GM12864 (cell line): ENCODE measurements around the gene SIX3.

Source experiments
- DNase-seq: peaks from one replicate; pipeline ENCODE4 v3.0.0-alpha.2; 2011; ENCODE audit warnings: low read depth
- H3K4me3 ChIP-seq: 2 replicates; pipeline ENCODE4 v1.5.1; 2011; ENCODE audit warnings: mild to moderate bottlenecking, low read depth, low read length, control low read depth
- CTCF ChIP-seq: IDR thresholded peaks from 2 replicates; pipeline ENCODE4 v1.5.1; 2011; ENCODE audit warnings: low read depth, mild to moderate bottlenecking, moderate library complexity, low read length, control low read depth, inconsistent platforms; ENCODE audit errors: missing control alignments

The SIX3 gene

GRCh38 chr2:44938287-44939105, 3.0 kb upstream of the SIX3 start:
- no peak overlapping the region for H3K4me3 ChIP-seq
- no peak for TF ChIP-seq CTCF
- no peak for DNase-seq

- no peak overlapping the region for H3K4me3 ChIP-seq
- no peak for TF ChIP-seq CTCF
- DNase-seq = no peak
These were observed 2.1 kb upstream of the SIX3 start for GRCh38 chr2:44939106-44940048.

GRCh38 chr2:44940049-44940494, 1.4 kb upstream of the SIX3 start:
- no peak overlapping the region for H3K4me3 ChIP-seq
- TF ChIP-seq CTCF = no peak
- no peak for DNase-seq

- no peak for DNase-seq
- no peak overlapping the region for H3K4me3 ChIP-seq
- no peak for TF ChIP-seq CTCF
These were observed 604 bp upstream of the SIX3 start for GRCh38 chr2:44940732-44941464.

GRCh38 chr2:44942304-44943030, 965 bp downstream of the SIX3 start:
- H3K4me3 ChIP-seq = no peak overlapping the region
- no peak for TF ChIP-seq CTCF
- DNase-seq = no peak
